HepG2 (cell line): ENCODE results near the gene DHRS9. TPM values are rescaled to one million over a fixed set of nuclear protein-coding genes. Genes with fewer than 3 reads are reported as not detected.

Experiments
- ATAC-seq: fragments of 200-7000 bp; cut with Tn5 transposase; 3 replicates; pipeline ENCODE4 v1.9.1; 2020; ENCODE audit warnings: mild to moderate bottlenecking, moderate library complexity
- BruUV-seq: library from RNA; stranded (reverse); fragments of 400-500 nt; replicated peaks from 2 replicates; lab custom pipeline; 2021; lab: Mats Ljungman, UMichigan
- CTCF ChIA-PET: fragments of 300-600 bp; formaldehyde crosslinking; extraction: SDS; loops from one replicate; lab custom pipeline; 2021; ENCODE audit warnings: low total read pairs, inconsistent platforms, low intra/inter-chr PET ratio; lab: Yijun Ruan, JAX
- POLR2A ChIA-PET: fragments of 350-600 bp; sonication (Branson Sonifier 250); formaldehyde crosslinking; loops from one replicate; lab custom pipeline; 2020; ENCODE audit warnings: antibody characterized with exemption, inconsistent platforms; lab: Yijun Ruan, JAX
- DNase-seq: peaks from one replicate; pipeline ENCODE4 v3.0.0-alpha.2; 2015; ENCODE audit warnings: low spot score
- FAIRE-seq: peaks from 3 replicates; lab custom pipeline; 2011; peaks lifted over from hg19 to GRCh38; lab: Jason Lieb, UNC
- H2AFZ ChIP-seq: one replicate; pipeline ENCODE4 v1.6.1; 2011; ENCODE audit warnings: low read length, inconsistent platforms
- H3K27ac ChIP-seq: fragments of 300-600 bp; 3 replicates; pipeline ENCODE4 v1.8.0; 2011; ENCODE audit warnings: mixed run types, mild to moderate bottlenecking, mixed read lengths, low read length, inconsistent platforms; ENCODE audit not compliant: insufficient read depth; ENCODE audit errors: extremely low read length
- H3K27me3 ChIP-seq, 2 experiments: fragments of 200-600 bp in 1 of 2; 2 replicates in 1 of 2; 3 replicates in 1 of 2; pipeline versions ENCODE4 v1.6.0 to v1.8.0; 2011; ENCODE audit warnings: low read length in 2 of 2, mild to moderate bottlenecking in 2 of 2, moderate library complexity in 2 of 2, inconsistent platforms in 1 of 2; ENCODE audit not compliant: insufficient read depth in 2 of 2, control insufficient read depth in 1 of 2
- H3K36me3 ChIP-seq, 2 experiments: fragments of 200-600 bp in 1 of 2; replicated peaks in 1 of 2; 2 replicates in 1 of 2; 3 replicates in 1 of 2; pipeline versions ENCODE4 v1.5.1 to v1.8.0; 2011; ENCODE audit warnings: low read length in 2 of 2, inconsistent platforms in 1 of 2; ENCODE audit not compliant: insufficient read depth in 2 of 2, control insufficient read depth in 1 of 2
- H3K4me1 ChIP-seq: 2 replicates; pipeline ENCODE4 v1.5.1; 2012; ENCODE audit warnings: low read length, inconsistent platforms; ENCODE audit not compliant: insufficient read depth
- H3K4me2 ChIP-seq: 2 replicates; pipeline ENCODE4 v1.6.0; 2011; ENCODE audit warnings: low read depth, low read length, inconsistent platforms
- H3K4me3 ChIP-seq, 3 experiments: fragments of 200-600 bp in 1 of 3; sonication (generic), shearing (Covaris generic) in 1 of 3; replicated peaks in 1 of 3; 2 replicates each; pipeline ENCODE4 v1.5.1; 2011 to 2016; ENCODE audit warnings: low read length in 3 of 3, inconsistent platforms in 2 of 3, low read depth in 2 of 3, mild to moderate bottlenecking in 2 of 3, control low read depth in 1 of 3, mixed read lengths in 1 of 3; ENCODE audit not compliant: insufficient read depth in 1 of 3
- H3K79me2 ChIP-seq: one replicate; pipeline ENCODE4 v1.6.1; 2011; ENCODE audit warnings: low read length, inconsistent platforms; ENCODE audit not compliant: insufficient read depth
- H3K9ac ChIP-seq: 2 replicates; pipeline ENCODE4 v1.6.0; 2011; ENCODE audit warnings: mild to moderate bottlenecking, low read depth, low read length, inconsistent platforms; ENCODE audit not compliant: insufficient read depth
- H3K9me3 ChIP-seq: 2 replicates; pipeline ENCODE4 v1.5.1; 2012; ENCODE audit warnings: mild to moderate bottlenecking, low read length
- H4K20me1 ChIP-seq: 2 replicates; pipeline ENCODE4 v1.6.0; 2011; ENCODE audit warnings: inconsistent platforms, mild to moderate bottlenecking, low read length, moderate library complexity; ENCODE audit not compliant: insufficient read depth
- CEBPB ChIP-seq: IDR thresholded peaks from 2 replicates; pipeline ENCODE4 v1.6.1; 2011; ENCODE audit warnings: low read depth, low read length, improper control_type of control experiment, borderline replicate concordance
- DNMT1 ChIP-seq: sonication (generic); formaldehyde crosslinking; IDR thresholded peaks from 2 replicates; pipeline ENCODE4 v1.5.1; 2020; ENCODE audit warnings: mild to moderate bottlenecking, missing genetic modification reagents
- KAT7 ChIP-seq: IDR thresholded peaks from 2 replicates; pipeline ENCODE4 v1.6.1; 2018; ENCODE audit warnings: borderline replicate concordance, missing compliant biosample characterization
- KDM3A ChIP-seq: IDR thresholded peaks from 2 replicates; pipeline ENCODE4 v1.6.1; 2018; ENCODE audit warnings: low read depth, missing compliant biosample characterization
- SMYD3 ChIP-seq: sonication (generic); formaldehyde crosslinking; IDR thresholded peaks from 2 replicates; pipeline ENCODE4 v1.8.1; 2023; ENCODE audit warnings: mild to moderate bottlenecking, missing genetic modification reagents
- ZNF562 ChIP-seq: sonication (generic); formaldehyde crosslinking; IDR thresholded peaks from 2 replicates; pipeline ENCODE4 v1.8.0; 2022; ENCODE audit warnings: missing genetic modification reagents, borderline replicate concordance
- WGBS: methylation state at CpG from one replicate; pipeline ENCODE4 v1.1.6; 2017; ENCODE audit warnings: low lambda C conversion rate; 5-methylcytosine and 5-hydroxymethylcytosine counted together
- in situ Hi-C: cut with HindIII; loops from 2 replicates; pipeline ENCODE4 v1.10.0; 2017; ENCODE audit warnings: low pct_unique_long_range_greater_than_20kb; ENCODE audit not compliant: extremely low pct_ligation_motif_present
- intact Hi-C: fragments of 100-400 bp; cut with micrococcal nuclease; formaldehyde crosslinking; loops from one replicate; pipeline ENCODE4 v1.10.0; 2022; ENCODE audit not compliant: unreplicated experiment
- polyA plus RNA-seq, 8 experiments: library from polyadenylated mRNA; depleted of rRNA in 3 of 8; stranded (reverse) in 7 of 8; unstranded in 1 of 8; fragments of >200 nt; fragmentation: Illumina TruSeq in 4 of 8; extraction: Trizol in 4 of 8; gene quantifications; 2 replicates each; pipeline versions ENCODE4 v1.2.1 to v1.2.3, GENCODE V29; 2011 to 2016; ENCODE audit warnings: low read depth in 4 of 8, missing spikeins in 1 of 8, mixed read lengths in 1 of 8; ENCODE audit not compliant: insufficient read depth in 1 of 8
- total RNA-seq, 5 experiments: library from RNA; depleted of rRNA; stranded (reverse); fragments of >200 nt; fragmentation: Illumina TruSeq; extraction: Trizol; gene quantifications; 2 replicates each; pipeline ENCODE4 v1.2.3, GENCODE V29; 2016; ENCODE audit warnings: low read depth in 1 of 5
- TF ChIP-seq, protein P1 (sequence below): sonication (generic); formaldehyde crosslinking; IDR thresholded peaks from 2 replicates; pipeline ENCODE4 v1.5.0; 2020; ENCODE audit warnings: missing genetic modification reagents, mild to moderate bottlenecking, borderline replicate concordance

Gene DHRS9
- total and polyA plus RNA-seq, 2 of the 13 experiments (the other 11 are each of a cell fraction or from before 2014, with no cell fraction given), result not detected

DNA sequence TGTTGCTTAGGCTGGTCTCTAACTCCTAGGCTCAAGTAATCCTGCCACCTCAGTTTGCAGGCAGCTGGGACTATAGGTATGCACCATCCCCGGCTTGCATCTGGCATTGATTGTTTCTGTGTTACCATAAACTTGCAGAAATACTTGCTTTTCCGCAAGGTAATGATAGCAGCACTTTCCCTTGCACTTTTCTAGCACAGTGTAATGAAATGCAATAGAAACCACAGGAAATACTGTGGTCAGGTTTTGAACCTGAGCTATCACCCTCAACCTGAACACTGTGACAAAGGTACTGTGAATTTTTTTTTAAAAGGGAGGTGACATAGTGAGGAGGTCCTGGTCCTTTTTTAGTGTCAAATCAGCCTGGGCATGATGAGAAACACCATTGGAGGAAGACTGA, 38.3 kb downstream of the DHRS9 start:
- Histone ChIP-seq H3K27ac (no peak overlapping the region), H3K79me2 (no peaks in the 10 kb centered on the region), H3K27me3 (peaks cover 2 to 20% of the 10 kb centered on the region in 2 experiments; a peak in 3 of 5 replicates), H3K9me3 (no peaks in the 10 kb centered on the region), H4K20me1 (no peaks in the 10 kb centered on the region), H3K9ac (no peak overlapping the region), H3K4me2 (no peak overlapping the region), H3K4me3 (no peak overlapping the region), H3K4me1 (no peaks in the 10 kb centered on the region), H3K36me3 (no peaks in the 10 kb centered on the region), H2AFZ (no peak overlapping the region)
- CTCF ChIA-PET, result no interaction called here
- no peak for TF ChIP-seq KAT7 (CRISPR knock-in tag)
- TF ChIP-seq, protein P1, sequence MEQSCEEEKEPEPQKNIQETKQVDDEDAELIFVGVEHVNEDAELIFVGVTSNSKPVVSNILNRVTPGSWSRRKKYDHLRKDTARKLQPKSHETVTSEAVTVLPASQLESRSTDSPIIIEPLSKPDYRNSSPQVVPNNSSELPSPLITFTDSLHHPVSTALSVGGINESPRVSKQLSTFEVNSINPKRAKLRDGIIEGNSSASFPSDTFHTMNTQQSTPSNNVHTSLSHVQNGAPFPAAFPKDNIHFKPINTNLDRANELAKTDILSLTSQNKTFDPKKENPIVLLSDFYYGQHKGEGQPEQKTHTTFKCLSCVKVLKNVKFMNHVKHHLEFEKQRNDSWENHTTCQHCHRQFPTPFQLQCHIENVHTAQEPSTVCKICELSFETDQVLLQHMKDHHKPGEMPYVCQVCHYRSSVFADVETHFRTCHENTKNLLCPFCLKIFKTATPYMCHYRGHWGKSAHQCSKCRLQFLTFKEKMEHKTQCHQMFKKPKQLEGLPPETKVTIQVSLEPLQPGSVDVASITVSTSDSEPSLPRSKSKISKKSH, result no peak
- 14% methylated on average over 2 of the region's 2 CpGs for WGBS
- DNase-seq, result no peak
- in situ Hi-C loops, result loop anchor here (5.0 kb wide), 2 partner anchors 35 to 290 kb away; no protein-coding TSS in a partner anchor
- no peak for ATAC-seq
- POLR2A ChIA-PET, result no interaction called here
- no TSS peak for BruUV-seq
- FAIRE-seq, result no peak
- intact Hi-C loops, result loop anchor here (2.0 to 5.0 kb wide), 2 partner anchors 25 to 170 kb away; no protein-coding TSS in a partner anchor

- DNase-seq (no peak), ATAC-seq (no peak), FAIRE-seq (no peak)
- in situ Hi-C loops (loop anchor here (5.0 kb wide), 2 partner anchors 34 to 289 kb away; no protein-coding TSS in a partner anchor), intact Hi-C loops (loop anchor here (2.0 to 5.0 kb wide), 2 partner anchors 25 to 169 kb away; no protein-coding TSS in a partner anchor)
- WGBS, result under 1% methylated on average over 3 of the region's 3 CpGs
- BruUV-seq, result no TSS peak
- H3K4me1 ChIP-seq, result no peaks in the 10 kb centered on the region
- no peak overlapping the region for H3K27ac ChIP-seq
- no peak overlapping the region for H3K9ac ChIP-seq
- no peak overlapping the region for H3K4me2 ChIP-seq
- TF ChIP-seq KDM3A (CRISPR knock-in tag) (no peak), CEBPB (peak; percentile 29; the same call in 1 of the 2 replicates), SMYD3 (no peak), ZNF562 (CRISPR knock-in tag) (no peak), DNMT1 (CRISPR knock-in tag) (no peak)
- H3K79me2 ChIP-seq, result no peaks in the 10 kb centered on the region
- no peak overlapping the region for H3K4me3 ChIP-seq
- peaks cover 3 to 20% of the 10 kb centered on the region in 2 experiments; a peak in 3 of 5 replicates for H3K27me3 ChIP-seq
- no peak overlapping the region for H2AFZ ChIP-seq
- H4K20me1 ChIP-seq, result no peaks in the 10 kb centered on the region
- CTCF ChIA-PET, result interaction anchor here (3.2 kb wide), 1 partner anchor 33 kb away, joined by 32 read pairs; no protein-coding TSS in a partner anchor
- no peaks in the 10 kb centered on the region for H3K9me3 ChIP-seq
- POLR2A ChIA-PET, result no interaction called here
- no peaks in the 10 kb centered on the region for H3K36me3 ChIP-seq
Observed at GRCh38 chr2:169108099-169108884, 38.9 kb downstream of the DHRS9 start.
